Stimulated activated CD4-positive, alpha-beta T cell treated with anti-CD3 and anti-CD28 coated beads, Interleukin-1b, Interleukin-23, amount 100 ng/mL, for 48 hours (primary cell): ENCODE measurements around the gene CACNA1I.
"Not testable (repeated sequence)": the region's sequence is repeated elsewhere in the genome, so short reads cannot be mapped to it uniquely, and the experiment has no call there.

Experiments used
- DNase-seq: peaks from one replicate; pipeline ENCODE4 v3.0.0-alpha.2; 2020

Gene CACNA1I

DNA sequence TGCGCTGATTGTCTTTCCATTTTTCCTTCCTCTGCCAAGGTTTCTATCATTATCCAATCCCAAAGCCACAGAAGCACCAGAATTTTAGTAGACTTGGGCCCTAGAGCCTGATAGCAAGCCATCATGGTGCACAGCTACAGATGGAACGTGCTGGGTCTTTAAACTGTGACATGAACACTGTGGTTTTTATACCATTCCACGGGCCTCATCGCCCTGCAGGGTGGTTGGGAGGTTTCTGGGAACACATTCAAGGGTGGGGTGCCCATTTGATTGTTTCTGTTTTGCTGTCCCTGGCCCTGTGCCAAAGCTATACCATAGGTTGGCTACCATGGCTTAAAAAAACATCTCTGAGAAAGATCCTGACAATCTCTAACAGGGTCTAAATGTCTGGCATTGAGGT, 151.9 kb downstream of the CACNA1I start:
- no peak for DNase-seq

DNA sequence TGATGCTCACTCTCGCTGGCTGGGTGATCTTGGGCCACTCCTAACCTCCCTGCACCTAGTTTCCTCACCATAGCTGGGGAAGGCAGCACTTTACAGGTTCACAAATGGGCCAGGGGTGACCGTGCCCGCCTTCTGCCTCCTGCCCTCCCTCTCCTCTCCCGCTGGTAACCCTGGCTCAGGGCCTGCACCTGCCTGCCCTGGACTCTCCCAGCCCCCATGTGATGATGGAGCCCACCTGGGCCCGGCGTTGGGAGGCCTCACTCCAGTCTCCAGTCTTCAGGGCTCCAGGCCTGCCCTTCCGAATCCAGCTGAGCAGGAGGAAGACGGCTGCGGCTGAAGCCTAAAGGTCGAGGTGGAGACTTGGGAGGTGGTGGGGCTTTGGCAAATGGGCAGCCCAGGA, 152.9 kb downstream of the CACNA1I start:
- no peak for DNase-seq

DNA sequence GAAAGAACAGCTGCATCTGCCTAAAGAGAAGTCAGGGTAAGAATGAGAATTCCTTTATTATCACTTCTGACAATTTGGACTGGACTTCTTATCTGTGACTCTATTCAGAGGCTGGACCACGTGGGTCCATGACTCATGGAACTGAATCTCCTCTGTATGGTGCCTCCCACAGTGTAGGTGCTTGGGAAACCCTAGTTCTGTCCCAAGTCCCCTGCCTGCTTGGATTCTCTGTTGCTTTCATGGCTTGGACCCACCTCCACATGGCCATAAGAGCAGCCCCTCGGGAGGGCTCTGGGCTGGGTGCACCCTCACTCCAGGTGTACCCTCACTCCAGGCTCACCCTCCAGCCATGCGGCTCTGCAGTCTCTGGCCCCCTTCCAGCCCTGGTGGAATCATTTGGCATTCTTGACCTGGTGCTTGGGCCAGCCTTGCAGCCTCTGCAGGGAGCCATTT, 153.4 kb downstream of the CACNA1I start:
- DNase-seq: no peak

DNA sequence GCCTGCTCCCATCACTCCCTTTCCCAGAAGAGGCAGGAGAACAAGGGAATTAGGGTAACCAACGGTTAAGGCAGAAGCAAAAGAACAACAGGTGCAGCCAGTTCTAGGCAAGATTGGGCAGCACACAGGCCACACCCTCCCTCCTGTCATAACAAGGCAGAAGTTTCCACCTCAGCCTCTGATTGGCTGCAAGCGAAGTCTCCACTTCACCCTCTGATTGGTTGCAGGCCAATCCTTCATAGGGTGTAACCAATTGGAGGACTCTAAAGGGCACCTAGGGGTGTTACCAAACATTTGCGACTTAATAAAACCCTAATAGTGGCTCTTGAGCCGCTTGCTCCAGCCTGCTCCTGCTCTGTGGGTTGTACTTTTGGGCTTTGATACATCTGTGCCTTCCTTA, 153.8 kb downstream of the CACNA1I start:
- no peak for DNase-seq

DNA sequence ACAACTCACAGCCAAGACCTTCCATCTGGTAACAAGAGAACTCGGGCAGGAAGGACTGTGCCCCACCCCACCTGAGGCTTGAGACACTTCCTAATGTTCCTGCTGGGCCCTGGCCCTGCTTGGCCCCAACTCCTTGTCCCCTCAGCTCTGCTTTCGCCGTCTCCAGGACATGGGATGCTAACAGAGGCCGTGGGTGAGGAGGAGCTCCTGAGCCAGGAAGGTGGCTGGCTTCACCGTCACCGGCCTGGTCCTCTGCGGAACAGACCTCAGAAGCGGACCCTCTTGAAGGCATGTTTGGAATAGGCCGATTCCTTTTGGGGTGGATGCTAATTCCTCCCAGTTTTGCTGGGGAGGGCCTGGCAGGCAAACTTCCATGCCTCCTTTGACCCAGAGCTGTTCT, 154.3 kb downstream of the CACNA1I start:
- DNase-seq: no peak

DNA sequence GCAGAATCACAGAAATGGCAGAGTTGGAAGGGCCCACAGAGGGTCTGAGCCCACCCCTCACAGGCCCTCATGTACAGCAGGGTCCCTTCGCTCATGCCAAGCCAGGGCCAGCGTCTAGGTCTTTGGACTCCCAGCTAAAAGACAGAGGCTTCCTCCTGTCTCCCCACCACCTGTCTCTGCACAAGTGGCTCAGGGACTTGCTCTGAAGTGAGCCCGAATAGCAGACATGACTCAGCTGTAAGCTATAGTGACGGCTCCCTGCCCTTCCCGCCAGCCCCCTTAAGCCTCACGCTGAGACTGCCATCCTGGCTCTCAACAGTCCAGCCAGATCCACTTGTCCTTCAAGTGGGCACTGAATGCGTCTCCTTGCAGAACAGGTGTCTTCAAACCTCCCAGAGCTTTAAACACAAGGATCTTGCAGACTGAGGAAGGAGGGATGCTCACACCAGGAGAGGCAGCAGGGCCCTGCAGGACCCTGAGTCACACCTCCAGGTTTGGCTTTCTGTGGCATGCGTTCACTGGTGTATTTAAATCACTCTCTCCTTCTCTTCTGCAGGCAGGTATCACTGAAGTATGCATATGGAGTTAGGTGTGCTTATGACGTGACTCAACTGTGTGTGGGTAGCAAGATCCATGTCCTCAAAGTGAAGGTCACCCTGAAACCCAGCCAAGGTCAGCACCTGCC, 154.9 kb downstream of the CACNA1I start:
- no peak for DNase-seq

DNA sequence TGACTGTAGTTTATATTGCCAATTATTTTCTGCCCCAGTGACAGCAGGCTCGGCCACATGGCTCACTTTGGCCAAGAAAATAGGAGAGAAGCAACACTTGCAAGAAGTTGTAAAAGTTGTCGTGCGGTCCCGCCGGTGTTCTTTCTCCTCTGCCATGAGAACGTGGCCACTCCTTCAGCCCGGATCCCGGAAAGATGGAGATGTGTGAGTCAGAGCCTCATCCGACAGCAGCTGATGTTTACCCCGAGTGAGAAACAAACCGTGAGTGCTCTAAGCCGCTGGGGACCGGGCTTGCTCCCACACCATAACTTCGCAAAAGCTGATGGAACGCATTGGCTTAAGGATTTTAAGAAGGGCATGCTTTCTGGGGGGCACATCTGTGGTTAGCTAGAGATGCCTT, 157.0 kb downstream of the CACNA1I start:
- DNase-seq: no peak

DNA sequence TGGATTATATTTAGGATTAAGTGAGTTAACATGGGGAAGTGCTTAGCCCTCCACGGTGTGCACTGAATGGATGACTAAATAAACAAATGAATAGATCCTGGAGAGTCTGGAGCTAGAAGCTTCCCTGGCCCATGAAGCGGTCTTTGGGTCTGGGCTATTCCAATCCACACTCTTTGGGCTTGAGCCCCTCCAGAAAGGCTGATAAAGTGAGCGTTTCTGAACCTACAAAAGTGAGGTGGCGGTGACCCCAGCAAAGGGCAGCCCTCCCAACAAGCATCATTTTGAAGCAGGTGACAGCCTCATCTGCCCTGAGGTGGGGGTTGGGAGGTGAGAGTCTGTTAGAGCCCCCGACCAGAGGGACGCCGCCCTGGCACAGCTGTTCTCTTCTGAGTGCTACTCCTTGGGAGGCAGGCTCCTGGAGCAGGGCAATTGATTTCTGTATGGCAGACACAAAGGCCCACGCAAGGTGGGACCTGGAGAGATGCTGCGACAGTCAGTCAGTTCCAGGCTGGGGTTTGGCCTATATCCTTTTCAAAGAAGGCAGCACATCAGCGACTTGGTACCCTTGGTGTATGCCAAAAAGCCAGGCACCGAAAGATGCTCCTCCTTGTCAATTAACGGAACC, 157.8 kb downstream of the CACNA1I start:
- no peak for DNase-seq

DNA sequence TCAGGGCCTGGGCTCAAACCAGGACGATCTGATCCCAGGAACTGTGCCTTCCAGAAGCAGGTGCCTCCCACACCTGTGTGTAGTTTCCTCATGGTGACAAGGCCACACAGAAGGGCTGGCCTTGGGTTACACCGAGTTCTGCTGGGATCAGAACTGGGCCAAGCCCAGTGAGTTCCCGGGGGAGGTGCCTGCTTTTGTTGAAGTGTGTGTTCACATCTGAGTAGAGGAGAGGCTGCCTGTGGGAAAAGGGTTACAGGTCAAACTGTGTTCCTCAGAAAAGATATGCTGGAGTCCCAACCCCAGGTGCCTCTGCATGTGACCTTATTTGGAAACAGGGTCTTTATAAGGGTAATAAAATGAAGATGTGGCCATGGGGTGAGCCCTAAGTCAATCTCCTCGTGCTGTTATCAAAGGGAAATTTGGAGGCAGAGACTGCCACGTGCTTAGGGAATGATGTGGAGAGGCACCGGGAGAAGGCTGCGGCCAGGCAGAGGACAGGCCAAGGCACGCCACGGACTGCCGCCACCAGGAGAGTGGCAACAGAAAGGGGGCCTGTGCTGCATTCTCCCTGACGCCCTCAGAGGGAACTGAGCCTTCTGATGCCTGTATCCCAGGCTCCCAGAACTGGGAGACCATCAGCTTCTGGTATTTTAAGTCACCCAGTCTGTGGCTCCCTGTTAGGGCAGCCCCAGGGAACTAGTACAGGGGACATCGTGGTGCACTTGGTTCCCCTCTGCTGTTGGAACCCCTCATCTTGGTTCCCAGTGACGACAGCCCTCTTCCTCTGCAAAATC, 158.8 kb downstream of the CACNA1I start:
- DNase-seq: no peak

DNA sequence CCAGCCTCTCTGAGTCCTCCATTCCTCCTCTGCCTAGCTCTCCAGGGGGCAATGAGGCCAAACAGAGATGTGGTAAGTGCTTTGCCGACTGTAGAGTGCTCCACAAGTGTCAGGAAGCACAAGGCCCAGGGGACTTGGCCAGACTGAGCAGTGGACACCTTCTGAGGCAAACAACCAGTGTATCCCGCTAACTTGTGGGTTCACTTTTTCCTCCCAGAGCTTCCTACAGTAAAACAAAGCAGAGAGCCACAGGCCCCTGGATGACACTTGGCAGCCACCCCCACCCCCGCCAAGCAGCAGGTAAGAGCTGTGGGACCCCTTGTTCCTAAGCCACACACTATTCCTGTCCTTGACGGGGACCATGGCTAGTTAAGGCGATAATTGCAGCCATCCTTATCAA, 160.9 kb downstream of the CACNA1I start:
- DNase-seq: no peak

DNA sequence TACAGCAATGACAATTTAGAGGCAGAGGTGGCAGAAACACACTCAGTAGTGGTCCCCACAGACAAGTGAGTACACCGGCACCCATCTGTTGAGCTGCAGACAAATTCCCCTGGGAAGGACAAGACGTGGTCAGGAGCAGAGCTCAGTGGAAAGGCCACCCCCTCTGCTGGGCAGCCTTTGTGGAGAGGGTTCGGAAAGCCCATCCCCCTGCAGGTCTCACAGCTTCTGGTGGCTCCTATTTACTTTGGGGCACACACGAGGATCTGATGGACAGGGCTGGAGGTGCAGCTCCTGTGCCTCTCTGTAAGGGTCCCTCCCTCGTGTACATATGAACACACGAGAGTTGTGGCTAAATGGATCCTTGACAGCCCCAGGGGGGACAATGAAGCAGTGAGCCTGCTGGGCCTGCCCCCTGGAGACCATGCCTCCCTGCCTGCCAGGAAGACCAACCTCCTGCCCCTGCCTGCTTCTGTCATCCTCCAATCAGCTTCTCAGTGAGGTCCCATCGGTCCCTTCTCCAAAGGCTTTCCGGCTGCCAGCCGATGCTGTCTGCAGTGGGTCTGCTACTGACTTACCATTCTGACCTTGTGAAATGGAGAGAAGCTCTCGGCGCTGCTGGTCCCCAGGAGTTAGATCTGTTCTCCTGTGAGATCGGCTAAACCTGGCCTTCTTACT, 161.5 kb downstream of the CACNA1I start:
- no peak for DNase-seq

DNA sequence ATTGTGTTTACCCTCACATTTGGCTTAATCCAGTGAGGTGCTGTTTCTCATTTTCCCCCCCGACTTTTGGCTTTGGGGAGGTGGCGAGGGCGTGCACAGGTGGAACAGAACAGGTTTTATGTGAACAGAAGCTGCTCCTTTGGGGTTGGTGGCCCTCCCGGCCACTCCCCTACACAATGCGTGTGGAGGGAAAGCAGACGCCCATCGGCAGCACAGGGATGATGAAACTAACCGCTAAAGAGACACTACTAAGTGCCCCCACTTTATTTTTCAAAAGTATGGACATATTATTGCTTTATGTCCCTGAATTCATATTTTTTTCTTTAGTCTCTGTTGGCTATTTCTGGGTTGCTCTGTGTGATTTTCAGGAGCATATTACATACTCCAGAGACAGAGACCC, 162.1 kb downstream of the CACNA1I start:
- DNase-seq: no peak

DNA sequence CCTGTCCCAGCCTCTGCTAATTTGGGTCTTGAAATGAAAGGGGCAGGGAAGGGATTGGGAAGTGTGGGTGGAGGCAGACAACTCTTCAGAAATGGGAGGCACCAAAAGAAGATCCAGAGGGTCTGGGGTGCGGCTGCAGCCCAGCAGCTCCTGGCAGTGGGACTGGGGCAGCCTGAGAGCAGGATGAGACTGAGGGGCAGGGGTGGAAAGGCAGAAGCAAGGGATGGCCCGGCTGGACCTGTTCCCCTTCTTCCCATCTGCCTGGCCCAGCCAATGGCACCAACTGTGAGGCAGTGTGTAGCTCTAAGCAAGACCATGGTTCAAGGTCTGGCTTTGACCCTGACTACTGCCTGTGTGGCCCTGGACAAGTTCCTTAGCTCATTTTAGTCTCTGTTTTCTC, 162.6 kb downstream of the CACNA1I start:
- DNase-seq: no peak

DNA sequence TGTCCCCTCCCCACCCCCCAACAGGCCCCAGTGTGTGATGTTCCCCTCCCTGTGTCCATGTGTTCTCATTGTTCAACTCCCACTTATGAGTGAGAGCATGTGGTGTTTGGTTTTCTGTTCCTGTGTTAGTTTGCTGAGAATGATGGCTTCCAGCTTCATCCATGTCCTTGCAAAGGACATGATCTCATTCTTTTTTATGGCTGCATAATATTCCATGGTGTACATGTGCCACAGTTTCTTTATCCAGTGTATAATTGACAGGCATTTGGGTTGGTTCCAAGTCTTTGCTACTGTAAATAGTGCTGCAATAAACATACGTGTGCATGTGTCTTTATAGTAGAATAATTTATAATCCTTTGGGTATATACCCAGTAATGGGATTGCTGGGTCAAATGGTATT, 163.5 kb downstream of the CACNA1I start:
- DNase-seq: not testable (repeated sequence)

DNA sequence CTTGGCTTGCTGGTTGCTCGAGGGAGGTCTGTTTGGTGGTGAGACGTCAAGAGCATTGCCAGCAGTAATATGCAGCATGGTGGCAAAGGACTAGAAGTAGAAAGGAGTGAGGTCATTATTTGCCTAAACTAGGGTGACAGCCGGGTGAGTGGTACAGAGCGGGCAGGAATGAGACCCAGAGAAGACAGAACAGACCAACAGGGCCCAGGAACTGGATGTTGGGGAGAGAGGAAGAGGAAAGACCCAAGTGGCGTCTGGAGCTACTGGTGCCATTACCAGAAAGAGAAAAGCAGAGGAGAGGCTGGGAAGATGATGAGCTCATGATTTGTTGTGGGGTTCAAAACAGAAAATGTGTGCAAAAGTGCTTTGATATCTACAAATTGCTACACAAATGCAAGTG, 164.3 kb downstream of the CACNA1I start:
- DNase-seq: no peak

DNA sequence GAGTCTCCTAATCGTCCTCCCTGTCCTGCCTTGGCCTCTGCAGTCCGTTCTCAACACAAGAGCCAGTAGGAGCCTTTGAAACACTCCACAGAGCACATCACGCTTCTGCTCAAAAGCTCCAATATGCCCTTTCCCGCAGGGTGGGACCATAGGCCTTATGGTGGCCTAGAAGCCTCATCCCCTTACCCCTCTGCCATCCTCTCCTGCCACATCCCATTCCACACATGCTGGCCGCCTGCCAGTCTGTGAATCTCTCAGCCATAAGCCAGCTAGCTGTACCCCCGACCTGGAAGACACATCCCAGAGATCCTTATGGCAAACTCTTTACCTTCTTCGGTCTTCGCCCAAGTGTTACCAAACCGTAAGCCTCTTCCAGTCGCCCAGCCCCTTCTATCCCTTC, 165.2 kb downstream of the CACNA1I start:
- no peak for DNase-seq

DNA sequence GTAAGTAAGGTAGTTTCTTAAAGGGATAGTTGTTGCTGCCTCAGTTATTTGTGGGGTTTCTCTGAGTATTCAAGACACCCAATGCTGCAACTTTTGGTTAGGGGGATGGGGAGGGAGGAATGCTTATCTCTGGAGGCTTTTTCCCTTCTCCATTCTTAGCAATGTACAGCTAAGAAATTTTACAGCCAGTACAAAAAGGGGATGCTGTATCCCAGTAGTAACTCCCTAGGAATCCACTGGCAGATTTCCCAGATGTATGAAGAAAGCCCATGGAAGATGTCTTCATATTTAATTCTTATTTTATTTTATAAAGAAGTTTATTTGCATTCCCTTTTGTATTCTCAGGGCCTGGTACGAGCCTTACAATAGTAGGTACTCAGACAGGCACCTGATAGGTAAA, 168.2 kb downstream of the CACNA1I start:
- DNase-seq: no peak
